HG03064 (cell line): ENCODE measurements around the gene TOX2.

Experiments used
- ATAC-seq: cut with Tn5 transposase; IDR thresholded peaks from one replicate; pipeline ENCODE4 v1.9.1; 2021; ENCODE audit warnings: low read depth; ENCODE audit not compliant: unreplicated experiment

Gene TOX2

DNA sequence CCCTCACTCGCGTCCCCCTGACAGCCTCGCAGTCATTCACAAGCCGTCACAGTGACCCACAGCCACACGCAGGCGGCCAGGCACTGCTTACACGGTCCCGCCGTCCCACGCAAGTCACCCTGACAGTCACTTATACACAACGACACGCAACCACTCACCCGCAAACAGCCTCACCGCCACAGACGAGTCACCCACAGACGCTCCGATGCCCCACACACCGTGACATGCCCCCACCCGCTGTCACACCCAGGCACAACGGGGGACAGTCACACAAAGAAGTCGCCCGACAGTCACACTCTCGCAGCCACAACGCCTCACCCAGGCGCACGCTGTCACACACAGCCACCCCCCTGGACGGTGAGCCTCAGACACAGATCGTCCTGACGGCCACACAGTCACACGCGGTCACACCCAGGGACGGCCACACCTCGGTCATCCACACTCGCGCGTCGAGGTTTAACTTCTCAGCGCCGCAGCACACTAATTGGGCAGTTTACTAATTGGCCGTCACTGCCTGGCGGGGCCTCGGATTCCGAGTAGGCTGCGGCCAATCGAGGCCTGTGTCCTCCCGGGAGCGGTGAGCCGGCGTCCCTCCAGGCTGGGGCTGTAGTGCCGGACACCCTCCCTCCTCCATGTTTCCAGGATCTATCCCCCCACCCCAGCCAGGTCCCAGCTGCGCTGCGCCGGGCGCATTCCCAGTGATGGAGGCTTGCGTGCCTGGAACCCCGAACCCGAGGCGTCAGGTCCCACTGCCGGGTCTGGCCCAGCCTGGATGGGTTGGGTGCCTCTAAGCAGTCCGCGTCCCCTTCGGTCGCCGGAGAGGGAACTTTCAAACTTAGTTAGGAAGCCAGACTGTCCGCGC lies 790 bp downstream of the TOX2 start:
- ATAC-seq: peak; percentile 15

DNA sequence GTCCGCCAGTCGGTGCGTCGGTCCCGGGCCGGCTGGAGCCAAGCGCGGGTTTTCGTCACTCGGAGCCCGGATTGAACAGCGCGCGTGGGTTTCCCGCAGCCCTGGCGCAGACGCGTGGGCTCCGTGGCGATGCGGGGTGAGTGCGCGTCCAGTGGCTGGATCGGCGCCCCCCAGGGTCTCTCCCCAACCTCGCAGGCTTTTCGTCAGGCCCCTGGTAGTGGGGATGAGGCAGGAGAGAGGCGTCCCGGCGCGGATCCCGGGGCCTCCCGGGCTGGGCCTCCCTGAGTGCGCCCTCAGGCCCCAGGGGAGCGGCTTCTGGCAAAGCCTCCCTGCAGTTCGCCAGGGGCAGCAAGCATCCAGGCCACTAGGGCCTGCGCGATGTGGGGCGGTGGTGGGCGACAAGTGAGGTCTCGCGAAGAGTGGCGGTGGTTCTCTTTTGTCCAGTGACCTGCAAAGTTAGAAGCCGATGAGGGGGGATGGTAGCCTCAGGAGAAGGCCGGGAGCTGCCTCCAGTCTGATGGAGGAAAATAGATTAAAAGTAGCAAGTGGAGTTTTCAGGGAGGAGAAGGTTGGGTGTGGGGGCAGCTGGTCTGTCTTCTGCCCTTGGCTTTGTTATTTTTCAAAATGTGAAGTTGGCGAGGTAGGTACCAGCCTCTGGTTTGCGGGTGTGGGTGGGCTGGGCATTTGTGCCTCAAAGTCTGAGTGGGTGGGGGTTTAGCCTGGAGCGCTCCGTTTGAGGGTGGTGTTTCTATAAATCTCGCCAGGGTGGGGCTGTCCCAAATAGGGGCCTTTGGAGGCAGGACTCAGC lies 1.6 kb downstream of the TOX2 start:
- ATAC-seq: no peak

DNA sequence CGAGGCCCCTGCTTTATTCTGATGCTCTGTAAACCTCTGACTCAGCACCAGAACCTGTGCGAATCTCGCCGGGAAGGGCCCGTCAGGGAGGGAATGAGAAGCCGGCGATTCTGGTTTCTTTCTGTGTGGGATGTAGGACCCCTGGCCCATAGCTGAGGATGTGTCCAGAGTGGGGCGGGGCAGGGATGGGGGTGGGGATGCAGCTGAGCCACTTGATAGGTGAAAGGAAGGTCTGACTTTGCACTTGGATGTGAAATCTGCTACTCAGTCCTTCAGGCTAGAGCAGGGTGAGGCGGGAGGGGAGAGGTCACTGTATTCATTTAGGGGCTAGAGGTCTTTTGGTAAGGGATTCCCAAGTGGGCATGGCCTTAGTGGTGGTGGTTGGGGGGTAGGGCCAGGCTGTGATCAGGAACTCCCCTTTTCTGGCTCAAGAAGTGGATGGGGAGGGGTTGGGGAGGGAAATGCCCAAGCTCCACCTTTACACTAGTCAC lies 2.3 kb downstream of the TOX2 start:
- no peak for ATAC-seq

DNA sequence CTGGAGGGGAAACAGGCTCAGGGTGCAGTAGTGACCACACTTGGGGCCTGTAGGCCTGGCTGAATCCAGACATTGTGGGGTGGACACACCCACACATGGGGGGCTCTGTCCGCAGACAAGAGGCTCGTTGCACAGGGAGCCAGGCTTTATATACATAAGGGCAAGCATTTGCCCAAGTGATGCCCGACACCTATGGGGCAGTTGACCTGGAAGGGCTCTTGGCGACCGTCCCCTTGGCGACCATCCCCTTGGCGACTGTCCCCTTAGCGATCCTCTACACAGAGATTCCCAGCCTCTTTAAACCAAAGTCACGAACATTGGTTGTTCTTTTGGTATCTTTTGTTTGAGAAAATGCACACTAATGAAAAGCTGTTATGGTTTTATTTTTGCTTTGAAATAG lies 2.7 kb downstream of the TOX2 start:
- no peak for ATAC-seq

DNA sequence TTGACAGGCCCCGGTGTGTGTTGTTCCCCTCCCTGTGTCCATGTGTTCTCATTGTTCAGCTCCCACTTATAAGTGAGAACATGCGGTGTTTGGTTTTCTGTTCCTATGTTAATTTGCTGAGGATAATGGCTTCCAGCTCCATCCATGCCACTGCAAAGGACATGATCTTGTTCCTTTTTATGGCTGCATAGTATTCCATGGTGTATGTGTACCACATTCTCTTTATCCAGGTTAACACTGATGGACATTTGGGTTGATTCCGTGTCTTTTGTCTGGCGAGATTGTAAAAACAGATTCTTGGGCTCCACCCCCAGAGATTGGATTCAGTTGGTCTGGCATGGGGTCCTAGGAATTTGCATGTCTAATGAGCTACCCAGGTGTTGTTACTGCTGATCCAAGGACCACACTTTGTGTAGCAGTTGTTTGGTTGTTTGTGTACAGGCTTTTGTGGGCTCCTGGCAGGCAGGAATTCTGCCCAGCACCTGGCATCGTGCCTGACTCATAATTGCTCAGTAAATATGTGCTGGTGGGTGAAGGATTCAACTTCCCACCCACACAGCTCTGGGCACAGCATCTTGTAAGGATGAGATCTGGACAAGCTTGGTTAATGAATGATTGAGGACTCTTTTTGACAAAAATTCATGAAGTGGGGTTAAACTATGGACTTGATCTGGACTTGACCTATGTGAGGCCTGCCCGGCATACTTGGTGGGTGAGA lies 5.2 kb downstream of the TOX2 start:
- ATAC-seq: no peak

DNA sequence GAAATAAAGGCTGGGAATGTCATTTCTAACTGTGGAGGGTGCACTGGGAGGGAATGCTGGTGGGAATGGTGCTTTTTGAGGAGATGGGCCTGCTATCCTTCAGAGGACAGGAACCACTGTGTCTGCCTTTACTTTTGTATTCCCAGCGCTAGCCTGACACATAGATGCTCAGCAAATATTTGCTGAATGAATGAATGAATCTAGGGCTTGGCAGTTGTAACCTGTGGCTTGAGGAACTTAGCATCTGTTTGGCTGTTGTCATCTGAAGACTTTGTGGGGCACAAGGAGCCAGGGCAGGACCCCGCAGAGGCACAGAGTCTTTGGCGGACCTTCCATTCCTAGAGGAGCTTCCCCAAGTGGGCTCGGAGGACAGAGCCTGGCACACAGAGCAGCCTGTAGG lies 6.1 kb downstream of the TOX2 start:
- no peak for ATAC-seq

DNA sequence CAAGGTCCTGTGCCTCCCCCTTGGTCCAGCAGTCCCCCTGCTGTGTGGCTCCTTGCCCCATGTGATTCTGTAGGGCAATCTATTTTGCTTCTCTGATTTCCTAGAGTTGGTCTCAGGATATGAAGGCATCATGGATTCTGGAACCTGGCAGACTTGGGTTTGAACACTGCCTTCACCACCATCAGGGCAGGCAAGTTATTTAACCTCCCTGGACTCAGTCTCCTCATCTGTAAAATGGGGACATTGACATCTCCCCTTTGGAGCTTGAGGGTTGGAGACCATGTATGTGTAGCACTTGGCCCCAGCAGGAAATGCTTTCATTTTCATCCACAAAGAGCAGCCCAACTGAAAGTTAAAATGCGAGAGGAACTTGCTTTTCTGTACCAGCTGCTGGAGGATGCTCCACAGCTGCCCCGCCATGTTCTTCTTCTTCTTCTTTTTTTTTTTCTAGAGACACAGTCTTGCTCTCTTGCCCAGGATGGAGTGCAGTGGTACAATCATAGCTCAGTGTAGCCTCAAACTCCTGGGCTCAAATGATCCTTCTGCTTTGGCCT lies 6.7 kb downstream of the TOX2 start:
- ATAC-seq: no peak

DNA sequence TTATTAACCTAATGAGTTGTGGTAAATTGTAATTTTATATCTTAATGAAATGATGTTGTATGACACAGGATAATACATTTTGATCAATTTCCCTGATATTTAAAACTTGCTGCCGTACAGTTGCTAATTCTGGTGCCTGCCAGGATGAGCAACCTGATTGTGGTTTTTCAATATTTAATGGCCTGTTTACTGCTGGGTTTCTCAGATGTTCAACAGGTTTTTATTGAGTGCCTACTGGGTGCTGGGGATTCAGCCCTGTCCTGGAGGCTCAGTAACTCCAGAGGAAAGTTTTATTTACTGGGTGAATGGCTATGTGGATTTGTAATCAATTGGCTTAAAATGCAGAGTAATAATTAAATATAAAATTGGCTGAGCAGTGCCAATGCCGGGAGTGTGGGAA lies 8.0 kb downstream of the TOX2 start:
- ATAC-seq: no peak

DNA sequence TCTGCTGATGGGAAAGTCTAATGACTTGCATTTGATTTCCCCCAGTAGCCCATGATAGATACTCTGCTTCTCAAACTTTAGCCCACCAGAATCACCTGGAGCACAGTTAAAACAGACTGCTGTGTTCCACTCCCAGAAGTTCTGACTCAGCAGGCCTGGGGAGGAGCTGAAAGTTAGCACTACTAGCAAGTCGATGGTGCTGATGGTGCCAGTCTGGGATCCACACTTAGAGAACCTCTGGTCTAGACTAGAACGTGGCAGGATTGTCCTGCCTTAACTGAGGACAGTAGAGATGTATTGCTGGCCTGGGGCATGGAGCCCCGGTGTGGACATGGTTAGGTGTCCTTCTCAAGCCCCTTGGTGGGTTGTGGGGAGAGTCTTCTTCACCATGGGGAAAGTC lies 8.7 kb downstream of the TOX2 start:
- ATAC-seq: no peak

DNA sequence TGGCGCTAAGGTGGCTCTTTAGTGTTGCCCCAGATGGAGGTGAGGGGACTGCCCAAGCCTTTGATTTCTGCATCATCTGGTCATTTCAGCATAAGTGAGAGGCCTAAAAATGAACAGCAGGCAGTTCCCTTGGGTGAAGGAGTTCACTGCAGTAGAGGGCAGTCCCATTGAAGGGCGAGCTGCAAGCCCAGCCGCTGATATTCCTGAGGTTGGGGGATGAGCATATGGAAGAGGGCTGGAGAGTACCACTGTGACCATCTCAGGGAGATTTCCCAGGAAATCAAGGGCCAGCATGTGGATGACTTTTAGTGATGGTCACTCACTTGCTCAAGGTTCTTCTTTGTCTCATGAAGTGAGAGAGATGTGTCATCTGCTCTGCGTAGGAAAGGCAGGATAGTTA lies 9.3 kb downstream of the TOX2 start:
- no peak for ATAC-seq

DNA sequence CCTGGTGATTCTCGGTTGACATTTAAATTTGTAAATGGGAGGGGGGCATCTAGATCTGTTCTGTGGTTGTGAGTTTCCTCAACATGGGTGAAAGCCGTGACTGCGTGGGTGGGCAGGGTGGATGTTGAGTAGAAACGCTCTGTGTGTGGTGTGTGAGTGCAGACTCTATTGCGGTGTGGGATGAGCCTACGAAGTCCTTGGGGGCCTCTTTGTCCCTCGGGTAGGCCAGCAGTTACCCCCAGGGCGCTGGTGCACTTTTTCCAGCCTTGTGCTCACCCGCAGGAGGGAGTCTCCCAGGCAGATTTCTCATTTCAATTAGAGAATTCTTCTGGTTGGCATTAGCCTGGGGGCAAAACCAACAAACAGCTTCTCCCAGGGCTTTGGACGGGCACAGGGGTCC lies 10.6 kb downstream of the TOX2 start:
- ATAC-seq: no peak

DNA sequence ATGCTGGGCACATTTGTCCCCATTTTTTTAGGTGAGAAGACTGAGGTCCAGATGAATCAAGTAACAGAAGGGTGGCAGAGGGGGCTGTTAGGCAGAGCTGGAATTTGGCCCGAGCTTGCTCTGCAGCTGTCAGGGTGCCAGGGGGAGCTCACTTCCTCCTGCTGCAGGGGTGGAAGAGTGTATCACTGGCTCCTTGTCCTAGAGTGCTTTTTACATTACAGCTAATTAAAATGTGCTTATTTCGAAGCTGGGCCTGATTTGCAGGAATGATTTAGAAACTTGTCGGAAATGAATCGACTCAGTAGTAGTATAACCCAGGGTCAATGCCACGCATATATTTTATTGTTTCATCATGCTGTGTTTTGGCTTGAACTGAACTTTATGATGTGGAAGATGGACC lies 11.1 kb downstream of the TOX2 start:
- no peak for ATAC-seq

DNA sequence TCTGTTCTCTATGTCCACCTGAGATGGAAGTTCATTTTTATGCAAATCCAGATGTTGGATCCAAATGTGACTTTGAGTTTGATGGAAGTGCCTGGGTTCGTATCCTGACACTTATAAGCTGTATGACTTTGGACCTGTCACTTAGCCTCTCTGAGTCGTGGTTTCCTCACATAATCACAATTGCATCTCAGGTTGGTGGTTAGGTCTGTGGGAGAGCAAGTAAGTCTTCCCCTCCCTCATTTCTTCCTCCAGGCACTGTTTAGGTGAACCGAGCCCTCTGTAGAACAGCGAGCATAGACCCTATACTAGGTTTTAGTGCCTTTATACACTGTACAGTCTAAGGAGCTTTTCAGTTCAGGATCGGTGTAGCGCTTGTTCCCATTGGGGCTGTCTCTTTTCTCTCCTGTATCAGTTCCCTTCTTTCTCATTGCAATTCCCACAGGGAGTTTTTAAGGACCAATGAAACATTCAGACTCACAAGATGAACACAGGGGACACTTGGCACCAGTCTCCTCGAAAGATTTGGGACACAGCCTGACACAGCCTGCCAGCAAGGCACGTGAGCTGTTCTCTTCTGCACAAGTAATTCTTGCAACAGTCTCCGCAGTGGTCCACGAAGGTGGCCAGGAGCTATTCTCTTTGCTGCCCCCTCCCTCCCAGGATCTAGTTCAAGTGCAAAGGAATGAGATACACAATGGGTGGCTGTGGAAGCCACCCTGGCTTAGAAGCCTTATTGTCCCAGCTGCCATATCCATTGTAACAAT lies 11.8 kb downstream of the TOX2 start:
- no peak for ATAC-seq

DNA sequence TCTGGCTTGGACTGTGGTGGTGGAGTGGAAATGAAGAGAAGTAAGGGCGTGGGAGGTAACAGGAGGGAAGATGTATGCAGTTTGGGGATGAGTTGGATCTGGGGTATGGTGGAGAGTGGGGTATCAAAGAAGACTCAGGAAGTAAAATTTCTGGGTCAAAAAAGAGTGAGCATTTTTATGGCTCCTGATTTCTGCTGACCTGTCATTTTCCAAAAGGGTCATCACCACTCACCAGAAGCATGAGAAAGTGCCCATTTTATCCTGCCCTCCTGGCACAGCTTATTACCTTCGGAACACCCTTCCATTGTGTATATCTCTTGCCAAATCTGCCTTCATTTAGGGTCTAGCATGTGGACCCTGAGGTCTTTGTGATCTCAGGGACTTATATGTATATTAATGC lies 17.3 kb downstream of the TOX2 start:
- no peak for ATAC-seq

DNA sequence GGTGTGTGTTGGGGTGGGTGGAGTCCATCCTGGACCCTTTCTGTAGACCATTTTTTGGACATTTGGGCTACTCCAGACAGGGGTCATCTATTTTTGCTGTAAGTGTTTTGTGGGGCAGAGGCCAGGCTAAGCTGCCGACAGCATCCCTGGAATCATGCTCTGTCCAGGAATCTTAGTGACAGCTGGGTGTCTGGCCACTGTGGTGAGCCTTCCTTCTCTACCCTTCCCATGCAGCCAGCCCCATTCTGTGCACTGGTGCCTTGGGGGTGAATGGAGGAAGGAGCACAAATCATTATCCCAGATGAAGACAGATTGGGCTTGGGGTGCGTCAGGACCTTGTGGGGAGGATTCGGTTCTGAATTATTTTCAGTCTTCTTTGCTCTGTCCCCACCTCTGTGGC lies 20.2 kb downstream of the TOX2 start:
- ATAC-seq: no peak

DNA sequence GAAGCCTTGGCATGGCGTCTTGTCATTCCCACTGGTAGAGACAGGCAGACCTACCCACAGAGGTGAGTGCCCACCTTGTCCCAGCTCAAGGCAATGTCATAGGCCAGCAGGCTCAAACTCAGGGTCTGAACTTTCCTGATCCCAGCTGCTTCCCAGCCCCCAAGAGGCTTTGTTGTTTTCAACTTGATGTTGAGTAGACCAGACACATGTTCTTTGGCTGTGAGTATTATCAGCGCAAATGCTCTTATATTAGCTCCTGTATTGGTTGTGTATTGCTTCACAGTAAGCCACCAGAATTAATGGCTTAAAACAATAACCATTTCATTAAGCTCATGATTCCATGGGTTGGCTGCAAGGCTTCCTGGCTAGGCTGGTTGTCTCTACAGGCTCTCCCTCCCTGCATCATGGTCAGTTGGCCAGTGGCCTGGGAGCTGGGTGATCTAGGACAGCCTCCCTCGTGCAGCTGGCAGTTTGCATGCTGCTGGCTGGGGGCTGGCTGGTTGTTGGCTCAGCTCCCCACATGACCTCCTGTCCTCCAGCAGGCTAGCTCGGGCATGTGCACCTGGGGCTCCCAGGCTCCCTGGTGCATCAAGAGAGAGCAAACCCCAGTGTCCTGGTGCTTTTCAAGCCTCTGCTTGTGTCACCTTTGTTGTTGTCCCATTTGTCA lies 21.6 kb downstream of the TOX2 start:
- no peak for ATAC-seq

DNA sequence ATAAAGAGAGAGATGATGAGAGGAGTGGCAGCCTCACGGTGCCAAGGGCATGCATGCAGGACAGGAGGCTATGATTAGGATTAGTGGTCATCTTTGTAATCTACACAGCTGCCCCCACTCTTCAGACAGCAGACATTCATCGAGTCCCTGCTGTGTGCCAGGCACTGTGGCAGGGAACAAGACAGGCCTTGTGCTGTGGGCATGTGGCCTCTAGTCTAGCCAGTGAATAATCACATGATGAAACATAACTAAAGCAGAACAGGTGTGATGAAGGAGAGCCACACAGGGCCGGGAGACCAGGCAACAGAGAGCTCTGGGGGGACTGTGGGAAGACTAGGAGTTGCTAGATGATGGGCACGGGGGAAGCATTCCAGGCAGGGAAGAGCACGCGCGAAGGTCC lies 22.2 kb downstream of the TOX2 start:
- no peak for ATAC-seq

DNA sequence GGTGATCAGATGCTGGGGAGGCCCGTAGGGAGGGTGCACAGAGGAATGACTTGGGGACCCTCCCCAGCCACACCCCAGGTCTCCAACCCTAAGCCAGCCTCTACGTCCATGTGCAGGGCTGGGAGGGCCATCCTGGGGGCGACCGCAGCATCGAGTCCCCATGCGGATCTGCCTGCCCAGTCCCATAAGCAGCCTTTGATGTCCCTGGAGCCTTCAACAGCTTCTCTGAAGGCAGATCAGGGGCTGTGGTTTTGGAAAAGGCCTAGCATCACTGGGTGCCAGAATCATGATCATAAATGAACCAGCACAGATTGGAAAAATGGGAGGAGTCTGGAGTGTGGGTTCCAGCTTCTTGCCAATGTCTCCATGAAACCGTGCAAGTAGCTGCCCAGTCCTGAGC lies 22.9 kb downstream of the TOX2 start:
- no peak for ATAC-seq

DNA sequence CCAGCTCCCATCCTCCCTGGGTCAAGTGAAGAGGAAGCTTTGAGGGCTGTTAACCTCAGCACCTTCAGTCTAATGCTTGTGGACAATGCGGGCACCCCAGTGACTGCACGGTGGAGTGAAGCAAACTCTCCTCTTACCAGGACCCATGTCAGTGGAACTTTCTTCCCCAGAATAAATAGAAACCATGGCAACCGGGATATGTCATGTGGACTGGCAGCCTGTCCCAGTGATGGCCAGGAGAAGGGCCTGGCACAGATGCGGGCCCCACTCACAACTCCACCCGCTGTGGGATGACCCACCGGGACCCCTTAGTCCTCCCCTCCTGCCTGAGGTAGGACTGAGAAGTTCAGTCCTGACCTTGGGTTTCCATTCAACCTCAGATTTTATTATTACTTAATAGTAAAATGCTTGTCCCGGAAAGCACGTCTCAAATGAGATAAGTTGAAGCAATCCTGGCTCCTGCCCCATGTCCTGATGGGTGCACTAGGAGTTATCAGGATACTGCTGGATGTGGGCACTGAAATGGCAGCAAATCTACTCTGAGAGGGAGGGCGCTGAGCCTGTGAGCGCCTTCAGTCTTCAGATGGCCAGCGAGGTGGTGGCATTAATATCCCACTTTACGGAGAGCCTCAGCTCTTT lies 23.5 kb downstream of the TOX2 start:
- ATAC-seq: no peak
